Measurements from ENCODE around the gene OGFOD3.

The OGFOD3 gene

DNA sequence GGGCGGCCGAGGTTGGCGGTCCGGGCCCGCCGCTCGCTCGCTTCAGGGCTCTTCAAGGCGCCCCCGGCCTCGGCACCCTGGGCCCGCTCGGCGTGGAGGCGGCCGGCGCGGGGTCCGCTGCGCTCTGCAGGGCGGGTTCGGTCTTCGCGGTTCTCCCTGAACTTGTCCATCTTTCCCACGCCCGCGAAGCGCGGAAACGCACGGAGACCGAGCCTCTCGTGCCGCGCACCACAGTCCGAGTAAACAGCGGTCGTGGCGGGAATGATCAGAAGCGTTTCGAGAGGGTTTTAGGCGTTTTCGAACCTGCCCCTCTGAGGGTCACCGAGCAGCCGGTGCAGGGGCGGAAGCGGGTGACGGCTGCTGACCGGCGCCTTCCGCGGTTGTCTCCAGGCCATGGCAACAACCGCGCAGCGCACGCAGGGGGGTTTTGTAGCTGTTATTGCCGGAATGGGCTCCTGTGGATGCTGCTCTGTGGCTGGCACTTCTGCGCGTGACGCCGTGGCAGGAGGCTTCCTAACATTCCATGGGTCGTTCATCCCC is 40.6 kb upstream of the OGFOD3 start:
- TF ChIP-seq, protein P1, sequence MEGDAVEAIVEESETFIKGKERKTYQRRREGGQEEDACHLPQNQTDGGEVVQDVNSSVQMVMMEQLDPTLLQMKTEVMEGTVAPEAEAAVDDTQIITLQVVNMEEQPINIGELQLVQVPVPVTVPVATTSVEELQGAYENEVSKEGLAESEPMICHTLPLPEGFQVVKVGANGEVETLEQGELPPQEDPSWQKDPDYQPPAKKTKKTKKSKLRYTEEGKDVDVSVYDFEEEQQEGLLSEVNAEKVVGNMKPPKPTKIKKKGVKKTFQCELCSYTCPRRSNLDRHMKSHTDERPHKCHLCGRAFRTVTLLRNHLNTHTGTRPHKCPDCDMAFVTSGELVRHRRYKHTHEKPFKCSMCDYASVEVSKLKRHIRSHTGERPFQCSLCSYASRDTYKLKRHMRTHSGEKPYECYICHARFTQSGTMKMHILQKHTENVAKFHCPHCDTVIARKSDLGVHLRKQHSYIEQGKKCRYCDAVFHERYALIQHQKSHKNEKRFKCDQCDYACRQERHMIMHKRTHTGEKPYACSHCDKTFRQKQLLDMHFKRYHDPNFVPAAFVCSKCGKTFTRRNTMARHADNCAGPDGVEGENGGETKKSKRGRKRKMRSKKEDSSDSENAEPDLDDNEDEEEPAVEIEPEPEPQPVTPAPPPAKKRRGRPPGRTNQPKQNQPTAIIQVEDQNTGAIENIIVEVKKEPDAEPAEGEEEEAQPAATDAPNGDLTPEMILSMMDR (IDR thresholded peaks at IDR 0.05) = no peak

DNA sequence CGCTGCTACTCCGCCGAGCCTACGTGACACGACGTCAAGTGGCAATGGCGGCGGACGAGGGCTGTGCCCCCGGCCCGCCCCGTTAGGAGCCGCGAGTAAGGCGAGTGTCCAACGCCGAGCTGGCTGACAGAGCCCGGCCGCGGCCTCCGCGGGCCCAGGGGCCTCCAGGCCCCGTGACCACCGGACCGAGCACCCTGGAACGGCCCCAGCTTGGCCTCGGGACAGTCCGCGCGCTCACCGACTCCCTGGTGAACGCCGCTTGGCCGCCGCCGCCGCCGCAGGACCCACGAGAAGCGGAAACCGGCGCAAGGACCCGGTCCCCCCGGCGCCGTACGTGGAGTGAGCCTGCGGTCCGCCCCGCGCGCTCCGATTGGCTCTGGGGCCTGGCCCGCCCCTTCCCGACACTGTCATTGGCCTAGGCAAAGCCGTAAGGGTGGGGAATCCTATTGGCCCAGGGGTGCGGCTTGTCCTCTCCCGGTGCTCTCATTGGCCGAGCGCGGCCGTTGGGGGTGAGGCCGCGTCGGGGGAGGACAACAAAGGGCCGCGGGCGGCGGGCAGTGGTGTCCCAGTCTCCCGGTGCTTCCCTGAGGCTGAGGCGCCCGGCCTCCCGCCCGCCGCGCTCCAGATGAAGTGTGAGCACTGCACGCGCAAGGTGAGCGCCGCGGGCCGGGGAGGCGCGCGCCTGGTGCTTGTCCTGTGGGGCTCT is 39.9 kb upstream of the OGFOD3 start, which contains the start of gene NARF:
Gene NARF (plus strand): TSS at position 563 of the 706 bp plus-strand sequence. CDS start 63 bp downstream, at position 626.
- TF ChIP-seq, protein P1 (IDR thresholded peaks at IDR 0.05) = no peak

DNA sequence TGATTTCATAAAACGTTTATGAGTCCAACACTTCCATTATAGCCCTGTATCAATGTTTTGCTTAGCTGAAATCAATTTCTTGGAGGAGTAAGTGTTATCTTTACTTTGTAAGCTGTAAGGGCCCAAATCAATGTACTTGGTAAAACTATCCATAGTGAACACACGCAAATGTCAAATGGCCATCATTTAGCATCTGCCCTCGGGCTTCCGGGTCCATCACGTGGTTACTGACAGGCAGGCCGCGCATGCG is 39.5 kb upstream of the OGFOD3 start:
- TF ChIP-seq, protein P1 (IDR thresholded peaks at IDR 0.05) = no peak

DNA sequence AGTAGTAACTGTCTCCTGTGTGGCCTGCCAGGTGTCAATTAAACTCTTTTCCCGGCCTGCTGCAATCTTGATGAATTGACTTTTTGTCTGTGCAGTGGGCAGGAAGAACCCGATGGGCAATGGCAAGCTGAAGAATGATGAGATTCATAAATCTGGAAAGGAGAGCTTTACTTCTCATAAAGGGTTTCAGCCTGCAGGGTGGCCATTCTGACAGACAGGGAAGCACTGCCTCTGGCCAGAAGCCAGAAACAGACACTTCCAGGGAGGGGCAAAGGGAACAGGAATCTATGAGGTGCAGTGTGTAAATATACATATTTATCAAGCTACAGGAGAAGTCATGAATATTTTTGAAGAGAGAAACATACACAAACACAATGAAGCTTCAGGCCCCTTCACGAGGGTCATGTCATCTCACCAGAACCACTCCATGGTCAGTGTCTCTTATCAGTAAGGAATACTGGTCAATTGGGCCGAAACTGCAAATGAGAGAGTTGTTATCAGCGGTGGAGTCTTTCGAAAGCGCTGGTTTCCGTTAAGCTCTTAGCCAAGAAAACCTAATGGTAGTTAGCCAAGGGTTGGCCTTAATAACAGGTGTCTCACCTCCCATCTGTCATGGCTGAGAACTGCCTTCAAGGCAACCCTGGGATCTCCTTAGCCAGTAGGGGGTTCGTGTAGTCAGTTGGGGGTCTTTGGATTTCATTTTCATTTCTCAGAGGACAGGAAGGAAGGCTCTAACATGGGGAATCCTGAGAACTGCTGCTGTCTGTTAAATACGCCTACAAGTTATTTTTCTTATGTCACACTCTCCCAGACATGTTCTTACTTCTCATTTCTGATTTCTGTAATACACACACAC is 38.9 kb upstream of the OGFOD3 start:
- TF ChIP-seq, protein P1 (IDR thresholded peaks at IDR 0.05) = no peak

DNA sequence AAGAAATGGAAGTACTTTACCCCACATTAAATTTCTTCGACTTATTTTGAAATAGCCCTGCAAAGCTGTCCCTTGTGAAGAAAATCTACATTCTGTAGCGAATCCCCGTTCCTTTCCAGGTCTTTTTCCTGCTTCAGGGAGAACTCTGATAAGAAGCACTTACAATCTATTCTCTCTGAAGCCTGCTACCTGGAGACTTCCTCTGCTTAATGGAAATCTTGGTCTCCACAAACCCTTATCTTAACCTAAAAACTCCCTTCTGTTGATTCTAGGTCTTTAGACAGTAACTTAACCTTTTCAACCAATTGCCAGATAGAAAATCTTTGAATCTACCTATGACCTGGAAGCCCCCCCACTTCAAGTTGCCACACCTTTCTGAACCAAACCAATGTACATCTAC is 33.8 kb upstream of the OGFOD3 start:
- TF ChIP-seq, protein P1 (IDR thresholded peaks at IDR 0.05) = no peak

DNA sequence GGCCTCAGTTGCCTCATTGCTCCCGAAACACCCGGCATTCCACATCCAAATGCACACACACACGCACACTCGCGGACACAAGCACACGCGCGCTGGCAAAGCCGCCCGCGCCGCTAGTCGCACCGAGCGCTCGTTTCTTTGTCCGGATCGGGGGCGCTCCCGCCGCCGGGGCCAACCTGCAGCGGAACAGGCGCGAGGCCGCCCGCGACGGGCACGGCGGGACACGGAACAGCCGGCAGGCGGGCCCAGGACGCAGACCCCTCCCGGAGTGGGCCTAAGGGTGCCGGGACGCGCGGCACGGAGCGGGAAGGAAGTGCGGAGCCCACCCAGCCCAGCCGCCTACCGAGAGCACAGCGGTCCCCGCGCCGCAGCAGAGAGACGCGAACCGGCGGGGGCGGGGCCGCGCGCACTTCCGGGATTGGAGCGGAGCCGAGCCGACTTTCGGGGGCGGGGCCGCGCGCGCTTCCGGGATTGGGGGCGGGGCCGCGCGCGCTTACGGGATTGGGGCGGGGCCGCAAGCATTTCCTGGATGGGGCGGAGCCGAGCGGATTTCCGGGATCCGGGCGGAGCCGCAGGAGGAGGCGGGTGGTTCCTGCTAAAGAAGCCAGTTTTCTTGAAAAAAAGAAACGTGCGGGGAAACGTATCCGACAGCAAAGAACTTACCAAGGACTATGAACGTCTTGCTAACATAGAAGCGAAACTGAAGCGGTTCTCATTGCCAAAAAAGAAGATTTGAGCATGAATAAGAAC is 32.1 kb upstream of the OGFOD3 start, which contains the start of gene CYBC1:
Gene CYBC1 (minus strand): TSS at position 396 of the 750 bp plus-strand sequence. CDS start 1,498 bp downstream, outside the sequence.
- TF ChIP-seq, protein P1 (IDR thresholded peaks at IDR 0.05) = no peak

DNA sequence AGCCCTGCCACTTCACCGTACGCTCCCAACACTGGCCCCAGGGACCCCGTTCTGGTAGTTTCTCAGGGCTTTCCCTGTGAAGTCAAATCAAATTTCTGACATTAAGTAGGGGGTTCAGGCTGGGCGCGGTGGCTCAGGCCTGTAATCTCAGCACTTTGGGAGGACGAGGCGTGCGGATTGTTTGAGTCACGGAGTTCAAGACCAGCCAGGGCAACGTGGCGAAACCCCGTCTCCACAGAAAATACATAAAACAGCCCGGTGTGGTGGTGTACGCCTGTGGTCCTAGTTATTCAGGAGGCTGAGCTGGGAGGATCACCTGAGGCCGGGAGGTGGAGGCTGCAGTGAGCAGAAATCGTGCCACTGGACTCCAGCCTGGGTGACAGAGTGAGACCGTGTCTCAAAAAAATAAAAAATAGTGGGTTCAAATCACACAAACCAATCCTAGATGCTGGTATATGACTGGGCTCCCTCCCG is 31.5 kb upstream of the OGFOD3 start:
- TF ChIP-seq, protein P1 (IDR thresholded peaks at IDR 0.05) = no peak
